ENCODE data around the gene EXOC3L1. TPM values are rescaled to one million over a fixed set of nuclear protein-coding genes. Genes with fewer than 3 reads are reported as not detected.

EXOC3L1 gene
- total and polyA plus RNA-seq, 2 of the 13 experiments (the other 11 are each of a cell fraction or from before 2014, with no cell fraction given): 0.12 TPM; not detected in 1

- TF ChIP-seq, protein P1, sequence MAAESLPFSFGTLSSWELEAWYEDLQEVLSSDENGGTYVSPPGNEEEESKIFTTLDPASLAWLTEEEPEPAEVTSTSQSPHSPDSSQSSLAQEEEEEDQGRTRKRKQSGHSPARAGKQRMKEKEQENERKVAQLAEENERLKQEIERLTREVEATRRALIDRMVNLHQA (CRISPR knock-in tag; IDR thresholded peaks at IDR 0.05): no peak
- peak; percentile 77 for TF ChIP-seq ZNF574 (CRISPR knock-in tag; IDR thresholded peaks at IDR 0.05)
- no peak for TF ChIP-seq ISL2 (CRISPR knock-in tag; IDR thresholded peaks at IDR 0.05)
- no peak for TF ChIP-seq ZNF746 (CRISPR knock-in tag; IDR thresholded peaks at IDR 0.05)
- no peak for TF ChIP-seq CCDC6 (CRISPR knock-in tag; IDR thresholded peaks at IDR 0.05)
- TF ChIP-seq ISX (CRISPR knock-in tag; conservative IDR thresholded peaks at IDR 0.05): no peak
- no peak for TF ChIP-seq STAT5B (CRISPR knock-in tag; IDR thresholded peaks at IDR 0.05)
- TF ChIP-seq, protein P2, sequence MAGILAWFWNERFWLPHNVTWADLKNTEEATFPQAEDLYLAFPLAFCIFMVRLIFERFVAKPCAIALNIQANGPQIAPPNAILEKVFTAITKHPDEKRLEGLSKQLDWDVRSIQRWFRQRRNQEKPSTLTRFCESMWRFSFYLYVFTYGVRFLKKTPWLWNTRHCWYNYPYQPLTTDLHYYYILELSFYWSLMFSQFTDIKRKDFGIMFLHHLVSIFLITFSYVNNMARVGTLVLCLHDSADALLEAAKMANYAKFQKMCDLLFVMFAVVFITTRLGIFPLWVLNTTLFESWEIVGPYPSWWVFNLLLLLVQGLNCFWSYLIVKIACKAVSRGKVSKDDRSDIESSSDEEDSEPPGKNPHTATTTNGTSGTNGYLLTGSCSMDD (CRISPR knock-in tag; IDR thresholded peaks at IDR 0.05): no peak
- TF ChIP-seq ZBTB20 (CRISPR knock-in tag; IDR thresholded peaks at IDR 0.05; ENCODE audit: borderline replicate concordance, low read depth): 0 out of 2 replicates have a peak, but pooled peaks have one; percentile 22
- TF ChIP-seq NFE2L1 (CRISPR knock-in tag; IDR thresholded peaks at IDR 0.05; ENCODE audit: borderline replicate concordance): no peak
- TF ChIP-seq UBTF (CRISPR knock-in tag; IDR thresholded peaks at IDR 0.05): peak; percentile 81; the same call in 1 of the 2 replicates
- no peak for TF ChIP-seq FOXK2 (IDR thresholded peaks at IDR 0.05)
- TF ChIP-seq, protein P3, sequence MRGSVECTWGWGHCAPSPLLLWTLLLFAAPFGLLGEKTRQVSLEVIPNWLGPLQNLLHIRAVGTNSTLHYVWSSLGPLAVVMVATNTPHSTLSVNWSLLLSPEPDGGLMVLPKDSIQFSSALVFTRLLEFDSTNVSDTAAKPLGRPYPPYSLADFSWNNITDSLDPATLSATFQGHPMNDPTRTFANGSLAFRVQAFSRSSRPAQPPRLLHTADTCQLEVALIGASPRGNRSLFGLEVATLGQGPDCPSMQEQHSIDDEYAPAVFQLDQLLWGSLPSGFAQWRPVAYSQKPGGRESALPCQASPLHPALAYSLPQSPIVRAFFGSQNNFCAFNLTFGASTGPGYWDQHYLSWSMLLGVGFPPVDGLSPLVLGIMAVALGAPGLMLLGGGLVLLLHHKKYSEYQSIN (CRISPR knock-in tag; IDR thresholded peaks at IDR 0.05; ENCODE audit: borderline replicate concordance): no peak
- TF ChIP-seq CBX1 (IDR thresholded peaks at IDR 0.05; ENCODE audit: low read depth): no peak
- TF ChIP-seq, protein P4, sequence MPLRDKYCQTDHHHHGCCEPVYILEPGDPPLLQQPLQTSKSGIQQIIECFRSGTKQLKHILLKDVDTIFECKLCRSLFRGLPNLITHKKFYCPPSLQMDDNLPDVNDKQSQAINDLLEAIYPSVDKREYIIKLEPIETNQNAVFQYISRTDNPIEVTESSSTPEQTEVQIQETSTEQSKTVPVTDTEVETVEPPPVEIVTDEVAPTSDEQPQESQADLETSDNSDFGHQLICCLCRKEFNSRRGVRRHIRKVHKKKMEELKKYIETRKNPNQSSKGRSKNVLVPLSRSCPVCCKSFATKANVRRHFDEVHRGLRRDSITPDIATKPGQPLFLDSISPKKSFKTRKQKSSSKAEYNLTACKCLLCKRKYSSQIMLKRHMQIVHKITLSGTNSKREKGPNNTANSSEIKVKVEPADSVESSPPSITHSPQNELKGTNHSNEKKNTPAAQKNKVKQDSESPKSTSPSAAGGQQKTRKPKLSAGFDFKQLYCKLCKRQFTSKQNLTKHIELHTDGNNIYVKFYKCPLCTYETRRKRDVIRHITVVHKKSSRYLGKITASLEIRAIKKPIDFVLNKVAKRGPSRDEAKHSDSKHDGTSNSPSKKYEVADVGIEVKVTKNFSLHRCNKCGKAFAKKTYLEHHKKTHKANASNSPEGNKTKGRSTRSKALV (CRISPR knock-in tag; IDR thresholded peaks at IDR 0.05): peak; percentile 93
- TF ChIP-seq MTA1 (CRISPR knock-in tag; IDR thresholded peaks at IDR 0.05; ENCODE audit: borderline replicate concordance): 0 out of 2 replicates have a peak, but pooled peaks have one; percentile 48
- peak; percentile 48; the same call in 1 of the 2 replicates for TF ChIP-seq EEA1 (CRISPR knock-in tag; IDR thresholded peaks at IDR 0.05; ENCODE audit: borderline replicate concordance)
- no peak for TF ChIP-seq ZNF251 (CRISPR knock-in tag; IDR thresholded peaks at IDR 0.05)
- no peak; the same call in 1 of the 2 replicates for TF ChIP-seq ZNF772 (CRISPR knock-in tag; IDR thresholded peaks at IDR 0.05)
Observed at GRCh38 chr16:67155295-67156142, 34.4 kb downstream of the EXOC3L1 start (continued).

All from HepG2 (cell line).